CD4-positive, alpha-beta T cell treated with Interleukin-17A for 4 hours (primary cell): ENCODE measurements around the gene ROBO4.

Source experiments
- DNase-seq: peaks from one replicate; pipeline ENCODE4 v3.0.0-alpha.2; 2020; ENCODE audit warnings: mixed read lengths

ROBO4 gene

DNA sequence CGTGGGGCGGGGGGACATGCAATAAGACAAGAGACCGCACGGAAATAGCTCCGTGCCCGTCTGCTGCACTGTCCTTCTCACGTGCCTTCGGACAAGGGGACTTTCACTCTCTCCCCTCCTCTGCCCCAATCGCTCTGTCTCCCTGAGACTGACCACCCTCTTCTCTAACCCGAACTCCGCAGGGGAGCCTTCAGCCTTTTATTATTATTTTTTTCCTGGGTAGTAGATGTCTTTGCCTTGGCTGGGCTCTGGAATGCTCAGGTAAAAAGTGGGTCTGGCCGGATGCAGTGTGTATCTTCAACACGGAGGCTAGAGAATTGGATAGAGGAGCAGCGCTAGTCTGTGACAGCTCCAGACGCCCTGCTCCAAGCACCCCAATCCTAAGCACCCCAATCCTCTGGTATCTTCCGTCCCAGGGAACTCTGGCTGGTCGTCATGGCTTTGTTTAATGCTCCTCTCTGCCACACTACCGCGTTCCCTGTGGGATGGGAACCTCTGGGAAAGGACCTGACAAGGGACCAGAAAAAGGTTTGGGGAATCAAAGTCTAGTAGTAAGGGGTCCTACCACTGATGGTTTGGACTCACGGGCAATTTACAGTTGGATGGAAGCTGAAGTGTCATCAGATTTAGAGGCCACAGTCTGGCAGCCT is 57.6 kb downstream of the ROBO4 start:
- no peak for DNase-seq

DNA sequence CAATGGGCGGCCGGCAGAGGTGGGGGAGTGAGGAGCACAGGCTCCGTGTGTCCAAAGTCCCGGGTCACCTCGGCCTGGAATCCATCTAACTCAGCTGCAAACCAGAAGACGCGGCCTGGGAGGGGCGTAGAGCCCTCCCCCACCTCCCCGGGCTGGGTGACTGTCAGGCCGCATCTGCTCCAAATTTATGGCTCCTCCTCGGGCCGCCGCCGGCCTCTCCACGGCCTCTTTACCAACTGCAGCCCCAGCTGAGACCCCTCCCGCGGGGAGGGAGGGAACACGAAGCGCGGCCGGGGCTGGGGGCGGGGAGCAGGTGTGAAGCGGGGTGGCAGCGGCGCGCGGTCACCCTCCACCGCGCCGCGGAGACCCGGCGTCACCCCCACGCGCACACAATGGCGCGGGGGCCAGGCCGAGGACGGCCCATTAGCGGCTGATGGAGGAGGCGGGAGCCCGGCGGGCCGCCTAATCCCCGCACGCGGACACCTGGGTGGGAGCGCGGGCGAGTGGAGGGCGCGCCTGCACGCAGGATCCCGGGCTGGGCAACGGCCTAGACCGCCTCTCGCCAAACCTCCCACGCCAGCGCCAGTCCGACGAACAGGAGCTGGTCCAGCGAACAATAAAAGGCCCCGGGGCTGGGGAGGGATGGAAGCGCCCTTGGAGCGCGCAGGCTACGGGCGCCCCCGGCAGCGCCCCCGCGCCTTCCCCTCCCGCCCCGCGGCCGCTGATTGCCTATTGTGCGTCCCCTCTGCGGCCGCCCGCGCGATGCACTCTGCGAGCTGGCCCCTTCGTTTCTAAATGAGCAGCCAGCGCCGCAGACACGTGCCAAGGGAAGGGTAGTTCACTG is 58.3 kb downstream of the ROBO4 start:
- peak; percentile 9 for DNase-seq

DNA sequence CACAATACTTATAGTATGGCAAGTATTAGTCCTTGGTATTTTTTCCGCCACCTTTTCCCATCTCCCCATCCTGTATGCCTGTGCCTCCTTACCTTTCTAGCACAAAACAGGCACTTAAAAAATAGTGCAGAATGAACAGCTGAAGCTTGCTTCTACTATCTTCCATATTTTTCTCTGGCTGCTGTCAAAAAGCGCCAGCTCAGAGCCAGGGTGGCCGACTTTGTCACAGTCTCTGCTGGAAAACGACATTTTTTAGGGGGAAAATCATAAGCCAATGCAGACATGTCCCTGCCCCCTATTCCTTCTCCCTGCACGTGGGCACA is 58.9 kb downstream of the ROBO4 start:
- DNase-seq: no peak

DNA sequence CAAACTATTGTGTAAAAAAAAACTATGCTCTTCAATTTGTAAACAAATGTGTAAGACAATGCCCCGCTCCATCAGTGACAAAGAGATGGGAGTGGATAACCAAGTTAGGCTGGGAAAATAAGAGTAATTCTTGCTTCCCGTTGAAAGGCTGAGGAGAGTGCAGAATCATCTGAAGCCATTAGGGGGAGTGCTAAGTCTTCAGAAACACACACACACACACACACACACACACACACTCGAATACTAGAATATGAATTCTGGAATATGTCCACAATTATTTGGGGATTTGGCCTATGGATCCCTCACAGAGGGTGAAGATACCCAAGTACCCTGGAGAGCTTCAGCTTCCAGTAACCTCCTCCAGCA is 60.2 kb downstream of the ROBO4 start:
- peak; percentile 12 for DNase-seq

DNA sequence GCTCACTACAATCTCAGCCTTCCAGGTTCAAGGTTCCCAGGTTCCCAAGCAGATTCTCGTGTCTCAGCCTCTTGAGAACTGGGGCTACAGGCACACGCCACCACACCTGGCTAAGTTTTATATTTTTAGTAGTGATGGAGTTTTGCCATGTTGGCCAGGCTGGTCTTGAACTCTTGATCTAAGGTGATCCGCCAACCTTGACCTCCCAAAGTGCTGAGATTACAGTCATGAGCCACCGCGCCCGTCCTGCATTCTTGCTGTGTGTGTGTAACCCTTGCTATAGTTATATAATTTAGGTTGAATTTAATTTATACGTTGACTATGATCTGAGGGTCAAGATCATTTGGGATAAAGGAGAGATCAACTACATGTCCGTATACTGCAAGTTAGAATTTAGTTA is 61.7 kb downstream of the ROBO4 start:
- DNase-seq: no peak

DNA sequence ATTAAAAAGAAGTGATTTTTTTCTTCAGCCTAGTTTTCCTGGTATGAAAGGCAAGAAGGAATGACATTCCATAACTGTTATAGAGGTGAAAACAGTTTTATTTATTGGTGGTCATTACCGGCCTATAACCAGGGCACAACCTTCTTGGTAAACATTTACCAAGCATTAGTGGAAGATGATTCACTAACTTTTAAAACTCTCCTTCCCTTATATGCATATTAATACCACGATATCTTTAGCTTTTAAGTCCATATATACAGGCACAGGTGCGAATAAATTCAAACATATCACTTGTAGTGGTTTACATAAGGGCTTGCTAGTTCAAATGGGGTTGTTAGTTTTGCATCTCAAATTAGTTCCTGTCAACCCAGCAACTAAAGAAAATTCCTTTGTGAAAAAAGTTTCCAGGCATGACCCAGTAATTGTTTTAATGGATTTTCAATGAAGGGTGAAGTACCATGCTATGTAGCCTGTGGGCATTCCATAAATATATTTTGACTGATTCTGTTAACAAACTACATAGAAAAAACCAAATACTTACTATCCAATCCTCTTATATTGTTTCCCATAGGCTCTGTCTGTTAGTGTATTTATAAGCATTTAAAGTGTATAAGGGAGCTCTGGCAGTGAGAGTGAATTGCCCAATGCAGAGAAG is 63.0 kb downstream of the ROBO4 start:
- DNase-seq: no peak
